Thyroid gland (tissue), 4 donors: ENCODE measurements around the gene NAALADL2.

Source experiments
- CTCF ChIP-seq, 6 experiments: fragments of 200-600 bp in 3 of 6; fragments of 450-650 bp in 3 of 6; sonication (generic) in 3 of 6; IDR thresholded peaks; one replicate each; pipeline ENCODE4 v1.5.1; 2016 to 2019; ENCODE audit warnings: antibody characterized with exemption in 6 of 6, mild to moderate bottlenecking in 2 of 6, inconsistent platforms in 1 of 6, moderate library complexity in 1 of 6
- POLR2A ChIP-seq, 2 donors: fragments of 450-650 bp; IDR thresholded peaks; one replicate each; pipeline ENCODE4 v1.6.1; 2017; ENCODE audit warnings: antibody characterized with exemption in 2 of 2, mild to moderate bottlenecking in 2 of 2, moderate library complexity in 1 of 2

- TF ChIP-seq CTCF (IDR thresholded peaks at IDR 0.05) (no peak), POLR2A (IDR thresholded peaks at IDR 0.05) (no peak)
These were observed 363.2 kb downstream of the NAALADL2 start for GRCh38 chr3:175222356-175222755.
